NK-92 (cell line): Measurements from ENCODE around the gene ZFPM1.

ENCODE experiments used
- DNase-seq: peaks from one replicate; lab custom pipeline; 2025; ENCODE audit not compliant: unreplicated experiment; lab: John Stamatoyannopoulos, UW

Gene ZFPM1

GRCh38 chr16:88433632-88434352 is 19.3 kb upstream of the ZFPM1 start:
- no peak for DNase-seq

GRCh38 chr16:88434353-88434690 is 18.8 kb upstream of the ZFPM1 start:
- DNase-seq: no peak

DNA sequence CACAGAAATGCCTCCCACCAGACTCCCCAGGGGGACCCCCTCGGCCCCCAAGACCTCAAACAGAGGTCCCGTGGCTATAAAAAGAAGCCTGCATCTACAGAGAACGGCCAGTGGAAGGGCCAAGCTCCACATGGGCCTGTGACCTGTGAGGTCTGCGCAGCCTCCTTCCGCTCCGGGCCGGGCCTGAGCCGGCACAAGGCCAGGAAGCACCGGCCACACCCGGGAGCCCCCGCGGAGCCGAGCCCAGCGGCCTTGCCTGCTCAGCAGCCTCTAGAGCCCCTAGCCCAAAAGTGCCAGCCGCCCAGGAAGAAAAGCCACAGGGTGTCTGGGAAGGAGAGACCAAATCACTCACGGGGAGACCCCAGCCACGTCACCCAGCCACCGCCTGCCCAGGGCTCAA is 18.3 kb upstream of the ZFPM1 start:
- DNase-seq: no peak

DNA sequence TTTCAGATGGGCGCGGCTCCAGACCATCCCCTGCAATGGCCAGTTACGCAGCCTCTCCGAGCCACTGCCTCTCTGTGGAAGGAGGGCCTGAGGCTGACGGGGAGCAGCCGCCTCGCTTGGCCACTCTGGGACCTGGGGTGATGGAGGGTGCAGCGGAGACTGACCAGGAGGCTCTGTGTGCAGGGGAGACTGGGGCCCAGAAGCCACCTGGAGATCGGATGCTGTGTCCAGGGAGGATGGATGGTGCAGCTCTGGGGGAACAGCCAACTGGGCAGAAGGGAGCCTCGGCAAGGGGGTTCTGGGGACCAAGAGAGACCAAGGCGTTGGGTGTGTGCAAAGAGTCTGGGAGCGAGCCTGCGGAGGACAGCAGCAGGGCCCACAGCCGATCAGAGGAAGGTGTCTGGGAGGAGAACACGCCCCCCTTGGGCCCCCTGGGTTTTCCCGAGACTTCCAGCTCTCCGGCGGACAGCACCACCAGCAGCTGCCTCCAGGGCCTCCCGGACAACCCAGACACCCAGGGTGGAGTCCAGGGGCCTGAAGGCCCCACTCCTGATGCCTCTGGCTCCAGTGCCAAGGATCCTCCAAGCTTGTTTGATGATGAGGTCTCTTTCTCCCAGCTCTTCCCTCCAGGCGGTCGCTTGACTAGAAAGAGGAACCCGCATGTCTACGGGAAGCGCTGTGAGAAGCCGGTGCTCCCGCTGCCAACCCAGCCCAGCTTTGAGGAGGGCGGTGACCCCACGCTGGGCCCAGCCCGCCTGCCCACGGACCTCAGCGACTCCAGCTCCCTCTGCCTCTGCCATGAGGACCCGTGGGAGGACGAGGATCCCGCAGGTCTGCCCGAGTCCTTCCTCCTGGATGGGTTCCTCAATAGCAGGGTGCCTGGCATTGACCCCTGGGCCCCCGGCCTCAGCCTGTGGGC is 17.4 kb upstream of the ZFPM1 start:
- no peak for DNase-seq

GRCh38 chr16:88436796-88437195 is 16.3 kb upstream of the ZFPM1 start:
- no peak for DNase-seq

GRCh38 chr16:88437367-88437964 is 15.6 kb upstream of the ZFPM1 start:
- no peak for DNase-seq

- DNase-seq: no peak
These were observed 14.8 kb upstream of the ZFPM1 start for GRCh38 chr16:88438084-88438870.

DNA sequence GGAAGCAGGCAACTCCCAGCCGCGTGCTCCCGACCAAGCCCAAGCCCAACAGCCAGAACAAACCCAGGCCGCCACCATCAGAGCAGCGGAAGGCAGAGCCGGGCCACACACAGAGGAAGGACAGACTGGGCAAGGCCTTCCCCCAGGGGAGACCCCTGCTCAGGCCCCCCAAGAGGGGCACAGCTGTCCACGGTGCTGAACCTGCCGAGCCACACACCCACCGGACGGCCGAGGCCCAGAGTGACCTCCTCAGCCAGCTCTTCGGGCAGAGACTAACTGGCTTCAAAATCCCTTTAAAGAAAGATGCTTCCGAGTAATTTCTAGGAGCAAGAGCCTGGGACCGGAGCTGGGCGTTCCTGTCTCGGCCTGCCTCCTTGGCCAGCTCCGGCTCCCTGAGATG is 14.1 kb upstream of the ZFPM1 start:
- DNase-seq: no peak

GRCh38 chr16:88439706-88440105 is 13.4 kb upstream of the ZFPM1 start:
- DNase-seq: no peak

GRCh38 chr16:88440111-88440510 is 13.0 kb upstream of the ZFPM1 start:
- DNase-seq: no peak

DNA sequence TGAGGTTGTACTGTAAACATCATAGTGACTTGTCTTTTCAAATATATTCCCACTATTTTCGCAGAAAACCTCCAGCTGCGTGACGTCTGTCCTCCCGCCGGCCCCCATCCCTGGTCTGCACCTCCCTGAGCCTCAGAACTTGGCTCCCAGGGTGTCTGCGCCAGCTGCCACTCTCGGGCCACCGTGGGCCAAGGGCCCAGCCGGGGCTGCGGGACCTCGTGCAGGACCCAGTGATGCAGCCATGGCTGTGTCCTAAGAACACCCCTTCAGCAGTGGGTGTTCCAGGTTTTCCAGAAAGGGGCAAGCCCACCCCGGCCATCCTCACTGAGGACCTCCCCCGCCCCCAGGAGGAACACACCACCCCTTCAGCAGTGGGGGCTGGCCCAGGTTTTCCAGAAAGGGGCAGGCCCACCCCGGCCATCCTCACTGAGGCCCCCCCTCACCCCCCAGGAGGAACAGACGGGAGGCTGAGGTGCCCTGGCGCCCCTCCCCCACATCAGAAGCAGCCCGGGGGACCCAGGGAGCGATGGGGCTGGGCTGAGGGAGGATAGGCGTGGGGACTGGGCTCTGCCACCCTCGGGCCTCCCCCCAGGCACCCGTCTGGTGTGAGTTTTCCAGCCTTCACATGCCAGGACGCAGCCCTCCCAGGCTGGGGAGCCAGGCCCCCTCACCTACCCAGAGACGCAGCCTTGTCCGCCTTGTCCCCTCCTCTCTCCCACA is 12.2 kb upstream of the ZFPM1 start:
- DNase-seq: no peak

GRCh38 chr16:88441460-88441859 is 11.6 kb upstream of the ZFPM1 start:
- DNase-seq: no peak

DNA sequence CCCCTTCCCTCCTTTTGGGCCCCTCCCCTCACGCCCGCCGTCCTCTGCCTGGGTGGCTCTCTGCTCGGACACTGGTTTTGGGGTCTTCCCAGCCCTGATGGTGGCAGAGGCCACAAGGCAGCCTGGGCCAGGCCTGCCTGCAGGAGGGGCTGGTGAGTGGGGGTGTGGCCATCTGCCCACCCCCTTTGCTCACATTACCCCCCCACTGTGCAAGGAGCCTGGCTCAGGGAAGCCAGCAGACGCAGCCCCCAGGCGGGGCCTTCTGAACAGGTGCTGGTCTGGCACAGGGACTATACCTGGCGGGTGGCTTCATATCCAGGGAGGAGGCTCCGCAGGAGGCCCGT is 10.7 kb upstream of the ZFPM1 start:
- no peak for DNase-seq

GRCh38 chr16:88442727-88443576 is 10.1 kb upstream of the ZFPM1 start:
- no peak for DNase-seq

GRCh38 chr16:88444826-88445582 is 8.1 kb upstream of the ZFPM1 start:
- no peak for DNase-seq

DNA sequence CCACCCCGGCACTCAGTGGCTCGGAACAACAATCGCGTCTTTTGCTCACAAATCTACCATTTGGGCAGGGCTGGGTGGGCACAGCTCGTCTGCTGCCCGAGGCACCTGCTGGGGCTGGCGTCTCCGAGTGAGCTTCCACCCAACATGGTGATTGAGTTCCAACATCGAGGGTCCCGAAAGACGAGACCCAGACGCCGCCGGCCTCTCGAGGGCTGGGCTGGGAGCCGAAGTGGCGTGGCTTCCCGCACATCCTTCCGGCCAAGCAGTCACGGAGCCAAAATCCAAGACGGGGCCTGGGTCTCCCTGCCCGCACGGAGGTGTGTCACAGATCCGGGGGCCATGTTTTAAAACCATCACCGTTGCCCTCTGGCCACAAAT is 7.5 kb upstream of the ZFPM1 start:
- DNase-seq: no peak

DNA sequence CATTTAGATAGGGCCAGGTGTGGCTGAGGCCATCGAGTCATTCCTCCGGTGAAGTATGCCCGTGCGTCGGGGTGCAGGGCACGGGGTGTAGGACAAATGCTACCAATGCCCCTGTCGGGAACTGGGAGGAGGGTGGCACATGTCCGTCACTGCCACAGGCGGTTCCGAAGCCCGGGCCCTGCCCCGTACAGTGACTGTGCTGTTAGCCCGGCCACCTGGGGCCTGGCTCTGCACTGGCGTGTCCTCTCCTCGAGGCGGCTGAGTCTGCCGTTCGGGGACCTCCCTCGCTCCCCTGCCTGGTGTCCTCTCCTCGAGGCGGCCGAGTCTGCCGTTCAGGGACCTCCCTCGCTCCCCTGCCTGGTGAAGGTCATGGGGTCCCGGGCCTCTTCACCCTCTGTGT is 7.0 kb upstream of the ZFPM1 start:
- DNase-seq: no peak

GRCh38 chr16:88446736-88447135 is 6.3 kb upstream of the ZFPM1 start:
- DNase-seq: no peak

- no peak for DNase-seq
These were observed 5.2 kb upstream of the ZFPM1 start for GRCh38 chr16:88447881-88448280.
